Measurements from ENCODE around the gene DNAJB6.

The DNAJB6 gene

DNA sequence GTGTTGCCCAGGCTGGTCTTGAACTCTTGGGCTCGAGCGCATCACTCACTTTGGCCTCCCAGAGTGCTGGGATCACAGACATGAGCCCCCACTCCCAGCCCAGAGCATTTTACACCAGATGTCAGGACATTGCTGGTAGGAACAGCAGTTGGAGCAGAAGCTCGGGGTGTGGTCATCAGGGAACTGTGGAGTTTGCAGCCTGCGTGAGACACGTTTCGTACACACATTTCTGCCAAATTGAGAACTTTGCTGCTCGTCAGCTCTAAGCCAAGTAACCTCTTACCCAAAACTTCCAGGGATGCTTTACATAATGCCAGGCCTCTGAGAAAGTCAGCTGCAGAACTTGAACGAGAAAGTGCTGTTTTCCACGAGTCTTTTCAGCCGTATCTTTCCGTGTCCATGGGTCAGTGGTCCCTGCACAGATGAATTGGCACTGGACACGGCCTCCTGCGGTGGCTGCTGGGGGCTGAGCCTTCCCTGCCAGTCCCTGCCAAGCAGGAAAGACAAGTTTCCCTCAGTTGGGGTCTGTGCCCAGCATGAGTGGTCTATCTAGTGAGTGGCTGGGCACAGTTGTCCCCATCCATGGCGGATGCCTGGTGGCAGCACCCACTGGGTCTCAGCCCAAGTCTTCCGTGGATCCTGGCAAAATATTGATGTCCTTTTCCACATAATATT is 54.4 kb downstream of the DNAJB6 start:
- DNase-seq (ENCODE audit: low read depth): no peak
- TF ChIP-seq CTCF (IDR thresholded peaks at IDR 0.05; ENCODE audit: low read depth, low read length, missing control alignments): no peak
- in situ Hi-C loops (cut with HindIII; ENCODE audit: low sequenced_read_pairs): no loop called here

GRCh38 chr7:157392256-157393037 is 55.6 kb downstream of the DNAJB6 start:
- H3K4me3 ChIP-seq (ENCODE audit: low read depth, low read length): no peak overlapping the region
- DNase-seq (ENCODE audit: low read depth): no peak
- in situ Hi-C loops (cut with HindIII; ENCODE audit: low sequenced_read_pairs): no loop called here
- TF ChIP-seq CTCF (IDR thresholded peaks at IDR 0.05; ENCODE audit: low read depth, low read length, missing control alignments): no peak

More for the DNA sequence above, 54.4 kb downstream of the DNAJB6 start:
- H3K4me3 ChIP-seq (ENCODE audit: low read depth, low read length): no peak overlapping the region

DNA sequence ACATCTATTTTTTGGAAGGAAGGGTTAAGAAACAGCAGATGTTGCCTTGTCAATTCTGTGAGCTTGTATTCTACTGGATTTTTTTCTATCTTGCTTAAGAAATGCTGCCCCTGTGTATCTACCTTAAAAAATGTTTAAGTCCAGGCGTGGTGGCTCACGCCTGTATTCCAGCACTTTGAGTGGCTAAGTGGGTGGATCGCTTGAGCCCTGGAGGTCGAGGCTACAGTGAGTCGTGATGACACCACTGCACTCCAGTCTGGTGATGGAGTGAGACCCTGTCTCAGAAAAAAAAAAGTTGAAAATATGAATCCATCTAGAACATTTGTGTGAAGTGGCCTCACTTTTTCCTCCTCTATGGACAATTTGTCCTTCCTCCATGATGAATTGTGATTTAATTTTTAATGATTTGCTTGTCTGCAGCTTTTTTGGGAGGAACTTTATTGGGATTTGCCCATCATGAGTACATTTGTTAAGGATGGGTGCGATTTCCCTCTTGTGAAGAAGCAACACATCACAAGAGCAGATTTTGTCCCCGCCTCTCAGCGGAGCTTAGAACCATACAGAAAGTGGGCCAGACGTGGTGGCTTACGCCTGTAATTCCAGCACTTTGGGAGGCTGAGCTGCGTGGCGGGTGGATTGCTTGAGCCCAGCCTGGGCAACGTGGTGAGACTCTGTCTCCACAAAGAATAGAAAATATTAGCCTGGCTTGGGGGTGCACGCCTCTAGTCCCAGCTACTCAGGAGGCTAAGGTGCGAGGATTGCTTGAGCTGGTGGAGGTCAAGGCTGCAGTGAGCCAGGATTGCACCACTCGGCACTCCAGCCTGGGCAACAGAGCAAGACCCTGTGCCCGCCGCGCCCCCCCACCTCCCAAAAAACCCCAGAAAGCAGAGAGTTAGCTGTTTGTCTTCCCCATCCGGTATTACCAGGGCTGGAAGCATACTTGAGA is 57.7 kb downstream of the DNAJB6 start:
- in situ Hi-C loops (cut with HindIII; ENCODE audit: low sequenced_read_pairs): no loop called here
- no peak overlapping the region for H3K4me3 ChIP-seq (ENCODE audit: low read depth, low read length)
- no peak for TF ChIP-seq CTCF (IDR thresholded peaks at IDR 0.05; ENCODE audit: low read depth, low read length, missing control alignments)
- no peak for DNase-seq (ENCODE audit: low read depth)

- in situ Hi-C loops (cut with HindIII; ENCODE audit: low sequenced_read_pairs): no loop called here
- H3K4me3 ChIP-seq (ENCODE audit: low read depth, low read length): no peak overlapping the region
- no peak for DNase-seq (ENCODE audit: low read depth)
- TF ChIP-seq CTCF (IDR thresholded peaks at IDR 0.05; ENCODE audit: low read depth, low read length, missing control alignments): no peak
Observed at GRCh38 chr7:157395206-157395605, 58.4 kb downstream of the DNAJB6 start.

DNA sequence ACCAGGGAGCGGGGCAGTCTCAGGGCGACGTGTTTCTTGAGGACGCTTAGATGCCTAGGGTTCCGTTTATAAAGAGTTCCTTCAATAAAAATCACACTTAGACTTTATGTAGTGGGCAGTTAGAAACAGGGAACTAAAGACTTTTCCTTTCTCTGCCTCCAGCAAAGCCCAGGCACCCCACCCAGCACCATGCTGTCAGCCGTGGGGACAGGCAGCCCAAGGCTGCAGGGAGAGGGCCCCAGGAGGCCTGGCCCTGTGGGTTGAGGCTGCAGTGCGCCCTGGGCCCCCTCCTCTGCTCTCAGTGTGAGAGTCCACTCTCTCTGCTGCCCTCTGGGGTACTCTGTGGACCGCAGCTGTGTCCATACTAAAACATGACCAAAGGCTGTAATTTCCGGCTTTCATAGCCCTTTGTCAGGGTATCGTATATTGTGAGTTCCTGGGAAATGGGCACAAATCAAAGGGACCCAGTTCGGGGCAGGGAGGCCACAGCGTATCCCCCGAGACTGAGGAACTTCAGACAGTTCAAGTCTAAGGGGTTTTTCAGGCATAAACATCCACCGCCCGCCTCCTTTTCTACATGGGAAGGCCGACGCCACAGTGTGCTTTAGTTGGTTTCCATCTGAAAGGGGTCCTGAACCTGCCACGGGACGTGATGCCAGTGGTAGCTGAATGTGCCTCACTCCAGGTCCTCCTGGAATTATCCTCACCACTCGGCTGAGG is 59.7 kb downstream of the DNAJB6 start:
- no peak overlapping the region for H3K4me3 ChIP-seq (ENCODE audit: low read depth, low read length)
- in situ Hi-C loops (cut with HindIII; ENCODE audit: low sequenced_read_pairs): no loop called here
- DNase-seq (ENCODE audit: low read depth): no peak
- no peak for TF ChIP-seq CTCF (IDR thresholded peaks at IDR 0.05; ENCODE audit: low read depth, low read length, missing control alignments)
